ENCODE measurements around the gene ASTL.

The ASTL gene

GRCh38 chr2:96075199-96075771 lies 63.0 kb downstream of the ASTL start:
- no peak for ATAC-seq

GRCh38 chr2:96074156-96074555 lies 64.1 kb downstream of the ASTL start:
- ATAC-seq: no peak

- no peak for ATAC-seq
Observed at GRCh38 chr2:96073170-96073775, 65.0 kb downstream of the ASTL start.

Data from activated CD4-positive, CD25-positive, alpha-beta regulatory T cell treated with anti-CD3 and anti-CD28 coated beads, Interleukin-2, amount 50 U/mL, for 24 hours (primary cell).